SK-N-SH (cell line): ENCODE measurements around the gene ZFYVE9. TPM values are rescaled to one million over a fixed set of nuclear protein-coding genes. Genes with fewer than 3 reads are reported as not detected.

ENCODE experiments used
- CTCF ChIA-PET: fragments of 300-600, 350-600 bp; formaldehyde crosslinking; extraction: SDS; loops from one replicate; lab custom pipeline; 2021; lab: Yijun Ruan, JAX
- POLR2A ChIA-PET: fragments of 350-600 bp; sonication (Branson Sonifier 250); formaldehyde crosslinking; extraction: SDS; loops from one replicate; lab custom pipeline; 2020; ENCODE audit warnings: antibody characterized with exemption, inconsistent platforms; lab: Yijun Ruan, JAX
- DNase-seq: peaks from one replicate; pipeline ENCODE4 v3.0.0; 2012
- H2AFZ ChIP-seq: fragments of 200-600 bp; sonication (generic); 2 replicates; pipeline ENCODE4 v1.8.1; 2016; ENCODE audit warnings: antibody characterized with exemption, mild to moderate bottlenecking, low read depth
- H3F3A ChIP-seq: fragments of 200-600 bp; sonication (generic); replicated peaks from 2 replicates; pipeline ENCODE3; 2016; ENCODE audit warnings: antibody characterized with exemption, mild to moderate bottlenecking; ENCODE audit not compliant: insufficient read depth
- H3K27ac ChIP-seq, 2 experiments: fragments of 200-500 bp in 1 of 2; fragments of 200-600 bp in 1 of 2; sonication (Bioruptor generic) in 1 of 2; sonication (generic), shearing (Covaris generic) in 1 of 2; 2 replicates each; pipeline versions ENCODE4 v1.5.1 to v1.6.1; 2014 to 2016; ENCODE audit warnings: low read depth in 2 of 2, inconsistent platforms in 1 of 2, low read length in 1 of 2, mild to moderate bottlenecking in 1 of 2, mixed read lengths in 1 of 2
- H3K27me3 ChIP-seq: fragments of 200-600 bp; sonication (generic), shearing (Covaris generic); 2 replicates; pipeline ENCODE4 v1.6.1; 2016; ENCODE audit warnings: mixed run types; ENCODE audit not compliant: insufficient read depth
- H3K36me3 ChIP-seq, 2 experiments: fragments of 200-500 bp in 1 of 2; fragments of 200-600 bp in 1 of 2; sonication (Bioruptor generic) in 1 of 2; sonication (generic) in 1 of 2; replicated peaks in 1 of 2; 2 replicates each; pipeline versions ENCODE3 to v1.5.1; 2014 to 2016; ENCODE audit warnings: low read length in 1 of 2, mild to moderate bottlenecking in 1 of 2; ENCODE audit not compliant: insufficient read depth in 2 of 2, control insufficient read depth in 1 of 2
- H3K4me1 ChIP-seq, 2 experiments: fragments of 200-500 bp in 1 of 2; fragments of 200-600 bp in 1 of 2; sonication (Bioruptor generic) in 1 of 2; sonication (generic), shearing (Covaris generic) in 1 of 2; 2 replicates each; pipeline versions ENCODE4 v1.5.1 to v1.6.1; 2014 to 2016; ENCODE audit warnings: low read depth in 1 of 2, low read length in 1 of 2, mixed run types in 1 of 2; ENCODE audit not compliant: insufficient read depth in 2 of 2, control insufficient read depth in 1 of 2
- H3K4me2 ChIP-seq: fragments of 200-600 bp; sonication (generic), shearing (Covaris generic); 2 replicates; pipeline ENCODE4 v1.6.1; 2017; ENCODE audit warnings: mixed run types
- H3K4me3 ChIP-seq, 2 experiments: fragments of 200-500 bp in 1 of 2; fragments of 200-600 bp in 1 of 2; sonication (Bioruptor generic) in 1 of 2; sonication (generic), shearing (Covaris generic) in 1 of 2; 2 replicates each; pipeline versions ENCODE4 v1.5.1 to v1.8.1; 2014 to 2016; ENCODE audit warnings: low read depth in 2 of 2, inconsistent platforms in 1 of 2, low read length in 1 of 2, mild to moderate bottlenecking in 1 of 2, mixed read lengths in 1 of 2, moderate library complexity in 1 of 2
- H3K79me2 ChIP-seq: fragments of 200-600 bp; sonication (generic); 2 replicates; pipeline ENCODE4 v1.8.1; 2017; ENCODE audit warnings: mild to moderate bottlenecking; ENCODE audit not compliant: insufficient read depth
- H3K9ac ChIP-seq: fragments of 200-600 bp; sonication (generic); 2 replicates; pipeline ENCODE4 v1.6.1; 2017; ENCODE audit warnings: mixed run types
- H3K9me2 ChIP-seq: fragments of 200-600 bp; sonication (generic); 2 replicates; pipeline ENCODE4 v1.6.1; 2017; ENCODE audit warnings: mixed run types
- H3K9me3 ChIP-seq: fragments of 200-600 bp; sonication (generic); 2 replicates; pipeline ENCODE4 v1.6.1; 2017; ENCODE audit warnings: mixed run types, mild to moderate bottlenecking, moderate library complexity
- H4K20me1 ChIP-seq: fragments of 200-600 bp; sonication (generic); 2 replicates; pipeline ENCODE4 v1.6.1; 2017; ENCODE audit warnings: mild to moderate bottlenecking, mixed run types; ENCODE audit not compliant: insufficient read depth
- EP300 ChIP-seq, 2 experiments: IDR thresholded peaks; 2 replicates each; pipeline versions ENCODE4 v1.4.0 to v1.6.1; 2012; ENCODE audit warnings: borderline replicate concordance in 1 of 2, low read depth in 1 of 2, low read length in 1 of 2
- FOXJ3 ChIP-seq: sonication (generic); formaldehyde crosslinking; IDR thresholded peaks from 2 replicates; pipeline ENCODE4 v1.5.1; 2020; ENCODE audit warnings: mild to moderate bottlenecking, missing genetic modification reagents
- NFIC ChIP-seq: IDR thresholded peaks from 2 replicates; pipeline ENCODE4 v1.4.0; 2012; ENCODE audit warnings: borderline replicate concordance
- SIN3A ChIP-seq: IDR thresholded peaks from 2 replicates; pipeline ENCODE4 v1.6.1; 2012; ENCODE audit warnings: low read depth, mild to moderate bottlenecking, low read length, moderate library complexity, borderline replicate concordance
- WGBS: methylation state at CpG from one replicate; pipeline ENCODE4 v1.1.6; 2017; ENCODE audit warnings: low lambda C conversion rate; 5-methylcytosine and 5-hydroxymethylcytosine counted together
- polyA plus RNA-seq, 3 experiments: library from polyadenylated mRNA; depleted of rRNA; stranded (reverse); fragments of >200 nt; gene quantifications; 2 replicates each; pipeline ENCODE4 v1.2.3, GENCODE V29; 2012
- TF ChIP-seq, protein P1 (sequence below): IDR thresholded peaks from 2 replicates; pipeline ENCODE4 v1.4.0; 2012; ENCODE audit warnings: low read depth, borderline replicate concordance
- TF ChIP-seq, protein P2 (sequence below): IDR thresholded peaks from 2 replicates; pipeline ENCODE4 v1.4.0; 2012; ENCODE audit warnings: low read depth
- TF ChIP-seq, protein P3 (sequence below): fragments of 200-600 bp; sonication (generic); IDR thresholded peaks from 2 replicates; pipeline ENCODE4 v1.6.1; 2017; ENCODE audit warnings: antibody characterized with exemption, mild to moderate bottlenecking, moderate library complexity

The ZFYVE9 gene
- polyA plus RNA-seq, 1 of the 3 experiments (the other 2 are of a cell fraction) = 4.1 TPM

DNA sequence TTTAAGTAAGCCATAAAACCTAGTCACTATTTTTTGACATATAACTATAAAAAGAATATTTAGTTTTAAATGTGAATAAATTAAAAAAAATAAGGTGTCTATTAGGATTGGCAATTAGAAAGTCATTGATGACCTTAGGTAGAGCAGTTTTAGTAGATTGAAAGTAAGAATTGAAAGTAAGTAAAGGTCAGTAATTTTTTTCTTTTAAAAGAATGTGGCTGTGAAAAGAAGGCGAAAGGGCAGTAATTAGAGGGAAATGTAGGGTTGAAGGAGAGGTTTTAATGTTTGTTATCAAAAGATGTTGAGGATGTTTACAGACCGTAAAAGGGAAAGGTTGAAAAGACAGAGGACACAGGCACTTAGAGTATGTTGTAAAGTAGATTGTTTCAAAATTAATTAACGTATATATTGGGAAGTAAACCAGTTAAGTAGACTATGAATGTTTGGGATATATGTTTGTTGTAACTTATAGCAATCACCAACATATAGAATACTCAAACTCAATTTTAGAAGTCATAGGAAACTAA is 41.0 kb downstream of the ZFYVE9 start:
- Histone ChIP-seq H3K4me2 (no peak overlapping the region), H3K4me3 (no peak overlapping the region), H3K27ac (no peak overlapping the region), H3F3A (no peaks in the 10 kb centered on the region), H3K9me2 (no peaks in the 10 kb centered on the region), H3K36me3 (no peaks in the 10 kb centered on the region), H3K9ac (no peak overlapping the region), H3K27me3 (no peaks in the 10 kb centered on the region), H3K79me2 (no peaks in the 10 kb centered on the region), H2AFZ (no peak overlapping the region), H3K9me3 (no peaks in the 10 kb centered on the region), H3K4me1 (no peaks in the 10 kb centered on the region), H4K20me1 (no peaks in the 10 kb centered on the region)
- 95% methylated on average over 3 of the region's 3 CpGs for WGBS
- ChIA-PET CTCF (no interaction called here), POLR2A (no interaction called here)
- TF ChIP-seq FOXJ3 (CRISPR knock-in tag) (no peak), NFIC (no peak)
- TF ChIP-seq, protein P1, sequence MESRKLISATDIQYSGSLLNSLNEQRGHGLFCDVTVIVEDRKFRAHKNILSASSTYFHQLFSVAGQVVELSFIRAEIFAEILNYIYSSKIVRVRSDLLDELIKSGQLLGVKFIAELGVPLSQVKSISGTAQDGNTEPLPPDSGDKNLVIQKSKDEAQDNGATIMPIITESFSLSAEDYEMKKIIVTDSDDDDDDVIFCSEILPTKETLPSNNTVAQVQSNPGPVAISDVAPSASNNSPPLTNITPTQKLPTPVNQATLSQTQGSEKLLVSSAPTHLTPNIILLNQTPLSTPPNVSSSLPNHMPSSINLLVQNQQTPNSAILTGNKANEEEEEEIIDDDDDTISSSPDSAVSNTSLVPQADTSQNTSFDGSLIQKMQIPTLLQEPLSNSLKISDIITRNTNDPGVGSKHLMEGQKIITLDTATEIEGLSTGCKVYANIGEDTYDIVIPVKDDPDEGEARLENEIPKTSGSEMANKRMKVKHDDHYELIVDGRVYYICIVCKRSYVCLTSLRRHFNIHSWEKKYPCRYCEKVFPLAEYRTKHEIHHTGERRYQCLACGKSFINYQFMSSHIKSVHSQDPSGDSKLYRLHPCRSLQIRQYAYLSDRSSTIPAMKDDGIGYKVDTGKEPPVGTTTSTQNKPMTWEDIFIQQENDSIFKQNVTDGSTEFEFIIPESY = no peak
- TF ChIP-seq, protein P2, sequence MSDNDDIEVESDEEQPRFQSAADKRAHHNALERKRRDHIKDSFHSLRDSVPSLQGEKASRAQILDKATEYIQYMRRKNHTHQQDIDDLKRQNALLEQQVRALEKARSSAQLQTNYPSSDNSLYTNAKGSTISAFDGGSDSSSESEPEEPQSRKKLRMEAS = no peak
- DNase-seq = no peak

DNA sequence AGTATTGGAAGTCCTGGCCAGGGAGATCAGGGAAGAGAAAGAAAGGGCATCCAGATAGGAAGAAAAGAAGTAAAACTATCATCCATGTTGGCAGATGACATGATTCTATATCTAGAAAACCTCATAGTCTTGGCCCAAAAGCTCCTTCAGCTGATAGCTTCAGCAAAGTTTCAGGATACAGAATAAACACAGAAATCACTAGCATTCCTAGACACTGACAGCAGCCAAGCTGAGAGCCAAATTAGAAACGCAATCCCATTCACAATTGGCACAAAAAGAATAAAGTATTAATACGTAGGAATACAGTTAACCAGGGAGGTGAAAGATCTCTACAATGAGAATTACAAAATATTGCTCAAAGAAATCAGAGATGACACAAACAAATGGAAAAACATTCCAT is 44.6 kb downstream of the ZFYVE9 start:
- Histone ChIP-seq H3K27ac (no peak overlapping the region), H3K9me2 (no peaks in the 10 kb centered on the region), H3K4me1 (0 out of 4 replicates have a peak, but pooled peaks cover 0 to 3% of the 10 kb centered on the region in 2 experiments), H3K4me2 (no peak overlapping the region), H3K27me3 (no peaks in the 10 kb centered on the region), H3F3A (no peaks in the 10 kb centered on the region), H3K9ac (no peak overlapping the region), H4K20me1 (no peaks in the 10 kb centered on the region), H3K4me3 (no peak overlapping the region), H3K9me3 (no peaks in the 10 kb centered on the region), H3K79me2 (peaks cover 3% of the 10 kb centered on the region; the same call in 1 of the 2 replicates), H2AFZ (no peak overlapping the region), H3K36me3 (no peaks in the 10 kb centered on the region)
- 98% methylated on average over 2 of the region's 2 CpGs for WGBS
- ChIA-PET CTCF (no interaction called here), POLR2A (no interaction called here)
- DNase-seq = no peak
- TF ChIP-seq, protein P3, sequence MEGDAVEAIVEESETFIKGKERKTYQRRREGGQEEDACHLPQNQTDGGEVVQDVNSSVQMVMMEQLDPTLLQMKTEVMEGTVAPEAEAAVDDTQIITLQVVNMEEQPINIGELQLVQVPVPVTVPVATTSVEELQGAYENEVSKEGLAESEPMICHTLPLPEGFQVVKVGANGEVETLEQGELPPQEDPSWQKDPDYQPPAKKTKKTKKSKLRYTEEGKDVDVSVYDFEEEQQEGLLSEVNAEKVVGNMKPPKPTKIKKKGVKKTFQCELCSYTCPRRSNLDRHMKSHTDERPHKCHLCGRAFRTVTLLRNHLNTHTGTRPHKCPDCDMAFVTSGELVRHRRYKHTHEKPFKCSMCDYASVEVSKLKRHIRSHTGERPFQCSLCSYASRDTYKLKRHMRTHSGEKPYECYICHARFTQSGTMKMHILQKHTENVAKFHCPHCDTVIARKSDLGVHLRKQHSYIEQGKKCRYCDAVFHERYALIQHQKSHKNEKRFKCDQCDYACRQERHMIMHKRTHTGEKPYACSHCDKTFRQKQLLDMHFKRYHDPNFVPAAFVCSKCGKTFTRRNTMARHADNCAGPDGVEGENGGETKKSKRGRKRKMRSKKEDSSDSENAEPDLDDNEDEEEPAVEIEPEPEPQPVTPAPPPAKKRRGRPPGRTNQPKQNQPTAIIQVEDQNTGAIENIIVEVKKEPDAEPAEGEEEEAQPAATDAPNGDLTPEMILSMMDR = no peak
- TF ChIP-seq EP300 (IDR thresholded peaks at IDR 0.05; ENCODE audit: borderline replicate concordance in 1 of 2, low read depth in 1 of 2, low read length in 1 of 2) (no peak), SIN3A (no peak)
